Panc1 (cell line): ENCODE results near the gene FIBP. TPM values are rescaled to one million over a fixed set of nuclear protein-coding genes. Genes with fewer than 3 reads are reported as not detected.

Source experiments
- ATAC-seq: fragments of 200-7000 bp; cut with Tn5 transposase; 2 replicates; pipeline ENCODE4 v1.9.1; 2020; ENCODE audit warnings: mild to moderate bottlenecking, moderate library complexity
- BruUV-seq: library from RNA; stranded (reverse); fragments of 400-500 nt; replicated peaks from 2 replicates; lab custom pipeline; 2021; lab: Mats Ljungman, UMichigan
- CTCF ChIA-PET: fragments of 300-600 bp; sonication (Branson Sonifier 250); formaldehyde crosslinking; loops from one replicate; lab custom pipeline; 2022; ENCODE audit warnings: antibody characterized with exemption; lab: Charles Lee
- POLR2A ChIA-PET: fragments of 300-600 bp; sonication (Branson Sonifier 250); formaldehyde crosslinking; loops from one replicate; lab custom pipeline; 2022; ENCODE audit warnings: antibody characterized with exemption; lab: Charles Lee
- DNase-seq: peaks from one replicate; pipeline ENCODE4 v3.0.0-alpha.2; 2010; ENCODE audit warnings: low read depth, low spot score
- H3K27ac ChIP-seq: 2 replicates; pipeline ENCODE4 v1.5.1; 2011; ENCODE audit warnings: mild to moderate bottlenecking, low read length, inconsistent platforms
- H3K27me3 ChIP-seq: fragments of 200-500 bp; sonication (Bioruptor generic); 2 replicates; pipeline ENCODE4 v1.6.0; 2014; ENCODE audit warnings: low read length, inconsistent platforms; ENCODE audit not compliant: control insufficient read depth, insufficient read depth
- H3K36me3 ChIP-seq: fragments of 200-500 bp; sonication (Bioruptor generic); 2 replicates; pipeline ENCODE4 v1.5.1; 2014; ENCODE audit warnings: inconsistent platforms, mild to moderate bottlenecking, low read length, moderate library complexity; ENCODE audit not compliant: control insufficient read depth, insufficient read depth
- H3K4me1 ChIP-seq: 2 replicates; pipeline ENCODE4 v1.5.1; 2011; ENCODE audit warnings: inconsistent platforms, mild to moderate bottlenecking, low read length, moderate library complexity; ENCODE audit not compliant: control insufficient read depth, insufficient read depth
- H3K4me3 ChIP-seq, 2 experiments: 2 replicates each; pipeline ENCODE4 v1.5.1; 2011 to 2012; ENCODE audit warnings: low read depth in 2 of 2, low read length in 2 of 2, mild to moderate bottlenecking in 2 of 2, inconsistent platforms in 1 of 2, moderate library complexity in 1 of 2
- H3K9me3 ChIP-seq: fragments of 200-500 bp; sonication (Bioruptor generic); 2 replicates; pipeline ENCODE4 v1.5.1; 2014; ENCODE audit warnings: low read depth, mild to moderate bottlenecking, inconsistent platforms, low read length, moderate library complexity; ENCODE audit not compliant: control insufficient read depth, insufficient read depth
- CTCF ChIP-seq: fragments of 450-650 bp; IDR thresholded peaks from 2 replicates; pipeline ENCODE4 v1.5.1; 2017; ENCODE audit warnings: mild to moderate bottlenecking
- POLR2AphosphoS5 ChIP-seq: IDR thresholded peaks from 2 replicates; pipeline ENCODE4 v1.6.1; 2012; ENCODE audit warnings: mild to moderate bottlenecking, low read depth, low read length, moderate library complexity
- REST ChIP-seq, 2 experiments: IDR thresholded peaks; 2 replicates each; pipeline ENCODE4 v1.6.1; 2011 to 2012; ENCODE audit warnings: low read depth in 2 of 2, control low read depth in 1 of 2, low read length in 1 of 2, mild to moderate bottlenecking in 1 of 2, moderate library complexity in 1 of 2; ENCODE audit not compliant: insufficient read depth in 1 of 2
- SIN3A ChIP-seq: IDR thresholded peaks from 2 replicates; pipeline ENCODE4 v1.6.1; 2012; ENCODE audit warnings: low read depth, mild to moderate bottlenecking, low read length, moderate library complexity, borderline replicate concordance; ENCODE audit not compliant: insufficient read depth
- TCF7L2 ChIP-seq: IDR thresholded peaks from 2 replicates; pipeline ENCODE4 v1.6.1; 2011; ENCODE audit warnings: mild to moderate bottlenecking, low read depth, low read length, inconsistent platforms
- in situ Hi-C: cut with HindIII; loops from 2 replicates; pipeline ENCODE4 v1.10.0; 2016; ENCODE audit warnings: low sequenced_read_pairs, low pct_unique_long_range_greater_than_20kb
- intact Hi-C: fragments of 100-400 bp; cut with micrococcal nuclease; formaldehyde crosslinking; loops from one replicate; pipeline ENCODE4 v1.10.0; 2022; ENCODE audit not compliant: unreplicated experiment
- total RNA-seq: library from RNA; stranded (reverse); gene quantifications from one replicate; pipeline ENCODE4 v1.2.1, GENCODE V29; 2021; ENCODE audit not compliant: unreplicated experiment

FIBP gene
- total RNA-seq, 1 experiment from 2014 or later: 105 TPM

- DNase-seq (no peak), ATAC-seq (no peak)
- no peaks in the 10 kb centered on the region for H3K27me3 ChIP-seq
- peak overlapping the region in 1 of 2 experiments; percentile 17; a peak in 2 of 4 replicates for H3K4me3 ChIP-seq
- peak overlapping the region; percentile 87 for H3K27ac ChIP-seq
- POLR2A ChIA-PET: interaction anchor here (0.5 to 1.1 kb wide), 5 partner anchors 18 to 226 kb away, joined by 3 to 12 read pairs (median 4); no protein-coding TSS in a partner anchor
- in situ Hi-C loops: no loop called here
- peaks cover 63% of the 10 kb centered on the region for H3K4me1 ChIP-seq
- intact Hi-C loops: no loop called here
- no peaks in the 10 kb centered on the region for H3K9me3 ChIP-seq
- TF ChIP-seq REST (IDR thresholded peaks at IDR 0.05; ENCODE audit: insufficient read depth in 1 of 2, low read depth in 2 of 2, low read length in 1 of 2): 0 out of 4 replicates have a peak, but pooled peaks of 1 of the 2 experiments have one; percentile 21
- TF ChIP-seq TCF7L2: 0 out of 2 replicates have a peak, but pooled peaks have one; percentile 32
- TF ChIP-seq POLR2AphosphoS5: peak; percentile 80
- TF ChIP-seq CTCF: no peak; the same call in 1 of the 2 replicates
- no peak for TF ChIP-seq SIN3A
- no TSS peak for BruUV-seq
- no peaks in the 10 kb centered on the region; the same call in 1 of the 2 replicates for H3K36me3 ChIP-seq
- CTCF ChIA-PET: no interaction called here
Observed at GRCh38 chr11:65894034-65894591, 5.8 kb upstream of the FIBP start.

GRCh38 chr11:65892661-65893317 lies 4.5 kb upstream of the FIBP start:
- TF ChIP-seq TCF7L2 (no peak), CTCF (no peak), POLR2AphosphoS5 (peak; percentile 70; the same call in 1 of the 2 replicates), REST (IDR thresholded peaks at IDR 0.05; ENCODE audit: insufficient read depth in 1 of 2, low read depth in 2 of 2, low read length in 1 of 2) (peak in 1 of 2 experiments; percentile 17; a peak in 1 of 4 replicates)
- no peaks in the 10 kb centered on the region for H3K9me3 ChIP-seq
- peak overlapping the region; percentile 87 for H3K27ac ChIP-seq
- peak overlapping the region; percentile 88 to 93 for H3K4me3 ChIP-seq
- H3K36me3 ChIP-seq: no peaks in the 10 kb centered on the region; the same call in 1 of the 2 replicates
- ChIA-PET POLR2A (interaction anchor here (0.6 to 2.2 kb wide), 5 partner anchors 8 to 252 kb away, joined by 3 to 9 read pairs (median 4); no protein-coding TSS in a partner anchor), CTCF (no interaction called here)
- in situ Hi-C loops (no loop called here), intact Hi-C loops (no loop called here)
- no peak for DNase-seq
- H3K27me3 ChIP-seq: no peaks in the 10 kb centered on the region
- no peak for ATAC-seq
- peaks cover 67% of the 10 kb centered on the region for H3K4me1 ChIP-seq
- no TSS peak for BruUV-seq
